HEK293 (cell line): Measurements from ENCODE around the gene PDK2.
A peak's percentile ranks its signal among the peaks of the same experiment; 100 is the strongest.

Experiments used
- CTCF ChIA-PET: fragments of 350-600 bp; formaldehyde crosslinking; extraction: SDS; loops from one replicate; lab custom pipeline; 2021; ENCODE audit warnings: antibody characterized with exemption; lab: Yijun Ruan, JAX
- POLR2A ChIA-PET: fragments of 300-600 bp; formaldehyde crosslinking; extraction: SDS; loops from one replicate; lab custom pipeline; 2020; ENCODE audit warnings: antibody characterized with exemption, inconsistent platforms; lab: Yijun Ruan, JAX
- H3K27ac ChIP-seq: fragments of 200-500 bp; sonication (Bioruptor generic); 2 replicates; pipeline ENCODE4 v1.5.1; 2014; ENCODE audit warnings: low read depth, low read length, control low read depth, inconsistent platforms; ENCODE audit errors: extremely low read depth
- H3K36me3 ChIP-seq, 2 experiments: fragments of 200-500 bp in 1 of 2; sonication (Bioruptor generic) in 1 of 2; 1 replicate in 1 of 2; 2 replicates in 1 of 2; pipeline ENCODE4 v1.5.1; 2014 to 2017; ENCODE audit warnings: inconsistent platforms in 2 of 2, low read length in 2 of 2; ENCODE audit not compliant: control insufficient read depth in 2 of 2, insufficient read depth in 1 of 2
- H3K4me1 ChIP-seq: fragments of 200-500 bp; sonication (Bioruptor generic); 2 replicates; pipeline ENCODE4 v1.5.1; 2014; ENCODE audit warnings: mild to moderate bottlenecking, low read length, inconsistent platforms; ENCODE audit not compliant: control insufficient read depth, insufficient read depth
- H3K4me3 ChIP-seq: 2 replicates; pipeline ENCODE4 v1.5.1; 2011; ENCODE audit warnings: low read depth, mild to moderate bottlenecking, control low read depth, low read length, moderate library complexity
- H3K9me3 ChIP-seq: fragments of 200-500 bp; sonication (Bioruptor generic); 2 replicates; pipeline ENCODE4 v1.5.1; 2014; ENCODE audit warnings: low read depth, low read length, inconsistent platforms; ENCODE audit not compliant: control insufficient read depth, insufficient read depth
- HOXA7 ChIP-seq: sonication (generic); formaldehyde crosslinking; IDR thresholded peaks from 2 replicates; pipeline ENCODE4 v1.8.1; 2022; ENCODE audit warnings: missing genetic modification reagents, borderline replicate concordance
- KLF16 ChIP-seq: fragments of 450-650 bp; formaldehyde crosslinking; IDR thresholded peaks from 2 replicates; pipeline ENCODE4 v1.5.1; 2017; ENCODE audit warnings: missing biosample characterization, missing genetic modification characterization
- MEIS1 ChIP-seq: sonication (generic); formaldehyde crosslinking; IDR thresholded peaks from 2 replicates; pipeline ENCODE4 v1.8.1; 2022; ENCODE audit warnings: missing genetic modification reagents, mild to moderate bottlenecking, borderline replicate concordance
- SP3 ChIP-seq: fragments of 450-650 bp; formaldehyde crosslinking; IDR thresholded peaks from 2 replicates; pipeline ENCODE4 v1.5.1; 2016; ENCODE audit warnings: missing biosample characterization, missing genetic modification characterization
- ZFHX2 ChIP-seq: fragments of 450-650 bp; formaldehyde crosslinking; conservative IDR thresholded peaks from 2 replicates; pipeline ENCODE4 v1.5.1; 2016; ENCODE audit warnings: missing biosample characterization, missing genetic modification characterization
- ZNF292 ChIP-seq: fragments of 450-650 bp; formaldehyde crosslinking; IDR thresholded peaks from 2 replicates; pipeline ENCODE4 v1.5.1; 2016; ENCODE audit warnings: low read depth, missing biosample characterization, missing genetic modification characterization, borderline replicate concordance
- ZNF514 ChIP-seq: fragments of 450-650 bp; formaldehyde crosslinking; IDR thresholded peaks from 2 replicates; pipeline ENCODE4 v1.5.1; 2016; ENCODE audit warnings: missing biosample characterization, missing genetic modification characterization
- ZNF600 ChIP-seq: fragments of 450-650 bp; formaldehyde crosslinking; IDR thresholded peaks from 2 replicates; pipeline ENCODE4 v1.5.1; 2016; ENCODE audit warnings: missing biosample characterization, missing genetic modification characterization
- ZNF624 ChIP-seq: fragments of 450-650 bp; formaldehyde crosslinking; IDR thresholded peaks from 2 replicates; pipeline ENCODE4 v1.5.1; 2017; ENCODE audit warnings: missing biosample characterization, missing genetic modification characterization
- ZNF654 ChIP-seq: fragments of 450-650 bp; formaldehyde crosslinking; IDR thresholded peaks from 2 replicates; pipeline ENCODE4 v1.5.1; 2016; ENCODE audit warnings: low read depth, missing biosample characterization, missing genetic modification characterization
- ZNF785 ChIP-seq: fragments of 450-650 bp; formaldehyde crosslinking; IDR thresholded peaks from 2 replicates; pipeline ENCODE4 v1.5.1; 2016; ENCODE audit warnings: missing biosample characterization, missing genetic modification characterization
- ZSCAN23 ChIP-seq: fragments of 450-650 bp; formaldehyde crosslinking; IDR thresholded peaks from 2 replicates; pipeline ENCODE4 v1.5.1; 2016; ENCODE audit warnings: missing biosample characterization, missing genetic modification characterization
- ZSCAN30 ChIP-seq: fragments of 450-650 bp; IDR thresholded peaks from 2 replicates; pipeline ENCODE4 v1.5.1; 2018; ENCODE audit warnings: missing biosample characterization, mild to moderate bottlenecking, missing genetic modification characterization, moderate library complexity
- TF ChIP-seq, protein P1 (sequence below): fragments of 450-650 bp; formaldehyde crosslinking; optimal IDR thresholded peaks from 2 replicates; pipeline ENCODE3; 2016; ENCODE audit warnings: missing biosample characterization, mild to moderate bottlenecking, missing genetic modification characterization
- TF ChIP-seq, protein P2 (sequence below): fragments of 450-650 bp; formaldehyde crosslinking; IDR thresholded peaks from 2 replicates; pipeline ENCODE4 v1.5.1; 2017; ENCODE audit warnings: missing biosample characterization, mild to moderate bottlenecking, missing genetic modification characterization, moderate library complexity
- TF ChIP-seq, protein P3 (sequence below): fragments of 450-650 bp; formaldehyde crosslinking; conservative IDR thresholded peaks from 2 replicates; pipeline ENCODE4 v1.5.1; 2016; ENCODE audit warnings: low read depth, missing biosample characterization, missing genetic modification characterization
- TF ChIP-seq, protein P4 (sequence below): fragments of 450-650 bp; formaldehyde crosslinking; IDR thresholded peaks from 2 replicates; pipeline ENCODE4 v1.5.1; 2016; ENCODE audit warnings: missing biosample characterization, missing genetic modification characterization

The PDK2 gene

DNA sequence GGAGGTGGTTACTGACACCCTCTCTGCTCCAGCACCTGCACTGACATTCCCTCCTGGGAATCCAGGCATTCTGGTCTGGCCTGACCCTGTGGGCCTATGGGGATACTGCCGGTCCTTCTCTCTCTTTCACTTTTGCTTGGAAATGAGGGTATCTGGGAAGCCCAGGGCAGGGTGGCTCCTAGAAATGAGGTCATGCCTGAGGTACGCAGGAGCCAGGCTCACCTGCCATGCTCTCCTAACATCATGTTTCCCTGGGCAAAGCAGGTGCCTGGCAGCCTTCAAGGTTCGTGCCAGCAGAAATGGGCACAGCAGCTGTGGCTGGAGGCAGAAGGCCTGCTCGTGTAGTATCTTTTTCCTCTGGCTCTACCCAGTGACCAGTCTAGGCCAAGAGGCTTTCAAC is 35.9 kb upstream of the PDK2 start:
- ChIA-PET CTCF (interaction anchor here (3.2 to 5.2 kb wide), 2 partner anchors 28 to 35 kb away, joined by 18 to 28 read pairs; no protein-coding TSS in a partner anchor), POLR2A (interaction anchor here (0.6 kb wide), 1 partner anchor 20 kb away, joined by 4 read pairs; no protein-coding TSS in a partner anchor)
- TF ChIP-seq ZNF600 (tag by site-specific recombination), result peak; percentile 50; the same call in 1 of the 2 replicates
- TF ChIP-seq, protein P1, sequence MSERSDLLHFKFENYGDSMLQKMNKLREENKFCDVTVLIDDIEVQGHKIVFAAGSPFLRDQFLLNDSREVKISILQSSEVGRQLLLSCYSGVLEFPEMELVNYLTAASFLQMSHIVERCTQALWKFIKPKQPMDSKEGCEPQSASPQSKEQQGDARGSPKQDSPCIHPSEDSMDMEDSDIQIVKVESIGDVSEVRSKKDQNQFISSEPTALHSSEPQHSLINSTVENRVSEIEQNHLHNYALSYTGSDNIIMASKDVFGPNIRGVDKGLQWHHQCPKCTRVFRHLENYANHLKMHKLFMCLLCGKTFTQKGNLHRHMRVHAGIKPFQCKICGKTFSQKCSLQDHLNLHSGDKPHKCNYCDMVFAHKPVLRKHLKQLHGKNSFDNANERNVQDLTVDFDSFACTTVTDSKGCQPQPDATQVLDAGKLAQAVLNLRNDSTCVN, result no peak
- TF ChIP-seq KLF16 (tag by site-specific recombination), result no peak
- H3K9me3 ChIP-seq, result no peaks in the 10 kb centered on the region
- peaks cover 4% of the 10 kb centered on the region for H3K4me1 ChIP-seq
- no peak overlapping the region for H3K27ac ChIP-seq
- H3K36me3 ChIP-seq, result no peaks in the 10 kb centered on the region
- H3K4me3 ChIP-seq, result no peak overlapping the region

DNA sequence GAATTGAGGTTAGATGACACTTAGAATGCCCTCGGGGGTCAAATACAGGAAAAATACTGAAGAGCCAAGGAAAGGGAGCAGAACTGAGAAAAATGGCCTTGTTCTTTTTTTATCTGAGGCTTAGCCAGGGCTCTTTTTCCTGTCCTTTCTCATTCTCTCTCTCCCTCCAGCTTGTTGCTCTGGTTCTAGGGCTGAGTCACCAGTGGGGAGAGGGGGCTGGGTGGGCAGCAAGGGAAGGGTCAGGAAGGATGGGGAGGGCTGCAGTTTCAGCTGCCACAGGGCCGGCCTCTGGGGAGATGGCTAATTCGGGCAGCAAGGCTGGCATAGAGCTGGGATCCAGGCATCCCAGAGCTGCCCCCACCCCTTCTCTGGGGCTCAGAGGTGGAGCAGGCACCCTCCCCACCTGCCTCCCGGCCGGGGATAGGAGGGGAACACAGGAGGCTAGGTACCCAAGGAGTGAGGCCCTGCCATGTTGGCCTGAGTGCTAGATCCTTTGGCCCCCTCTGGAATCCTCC is 35.3 kb upstream of the PDK2 start:
- Histone ChIP-seq H3K36me3 (no peaks in the 10 kb centered on the region), H3K4me3 (no peak overlapping the region), H3K4me1 (peaks cover 7% of the 10 kb centered on the region), H3K9me3 (no peaks in the 10 kb centered on the region), H3K27ac (no peak overlapping the region)
- ChIA-PET POLR2A (interaction anchor here (0.6 kb wide), 1 partner anchor 21 kb away, joined by 4 read pairs; no protein-coding TSS in a partner anchor), CTCF (interaction anchor here (0.5 to 5.2 kb wide), 4 partner anchors 22 to 689 kb away, joined by 3 to 28 read pairs (median 8); no protein-coding TSS in a partner anchor)
- TF ChIP-seq ZSCAN30 (no peak), ZSCAN23 (tag by site-specific recombination) (no peak), ZFHX2 (tag by site-specific recombination) (no peak), ZNF624 (tag by site-specific recombination) (no peak), ZNF292 (tag by site-specific recombination) (no peak), ZNF785 (tag by site-specific recombination) (no peak), ZNF514 (tag by site-specific recombination) (no peak), SP3 (tag by site-specific recombination) (no peak), ZNF654 (tag by site-specific recombination) (no peak), MEIS1 (CRISPR knock-in tag) (no peak), HOXA7 (CRISPR knock-in tag) (no peak)
- TF ChIP-seq, protein P2, sequence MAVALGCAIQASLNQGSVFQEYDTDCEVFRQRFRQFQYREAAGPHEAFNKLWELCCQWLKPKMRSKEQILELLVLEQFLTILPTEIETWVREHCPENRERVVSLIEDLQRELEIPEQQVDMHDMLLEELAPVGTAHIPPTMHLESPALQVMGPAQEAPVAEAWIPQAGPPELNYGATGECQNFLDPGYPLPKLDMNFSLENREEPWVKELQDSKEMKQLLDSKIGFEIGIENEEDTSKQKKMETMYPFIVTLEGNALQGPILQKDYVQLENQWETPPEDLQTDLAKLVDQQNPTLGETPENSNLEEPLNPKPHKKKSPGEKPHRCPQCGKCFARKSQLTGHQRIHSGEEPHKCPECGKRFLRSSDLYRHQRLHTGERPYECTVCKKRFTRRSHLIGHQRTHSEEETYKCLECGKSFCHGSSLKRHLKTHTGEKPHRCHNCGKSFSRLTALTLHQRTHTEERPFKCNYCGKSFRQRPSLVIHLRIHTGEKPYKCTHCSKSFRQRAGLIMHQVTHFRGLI (tag by site-specific recombination), result no peak
- TF ChIP-seq, protein P3, sequence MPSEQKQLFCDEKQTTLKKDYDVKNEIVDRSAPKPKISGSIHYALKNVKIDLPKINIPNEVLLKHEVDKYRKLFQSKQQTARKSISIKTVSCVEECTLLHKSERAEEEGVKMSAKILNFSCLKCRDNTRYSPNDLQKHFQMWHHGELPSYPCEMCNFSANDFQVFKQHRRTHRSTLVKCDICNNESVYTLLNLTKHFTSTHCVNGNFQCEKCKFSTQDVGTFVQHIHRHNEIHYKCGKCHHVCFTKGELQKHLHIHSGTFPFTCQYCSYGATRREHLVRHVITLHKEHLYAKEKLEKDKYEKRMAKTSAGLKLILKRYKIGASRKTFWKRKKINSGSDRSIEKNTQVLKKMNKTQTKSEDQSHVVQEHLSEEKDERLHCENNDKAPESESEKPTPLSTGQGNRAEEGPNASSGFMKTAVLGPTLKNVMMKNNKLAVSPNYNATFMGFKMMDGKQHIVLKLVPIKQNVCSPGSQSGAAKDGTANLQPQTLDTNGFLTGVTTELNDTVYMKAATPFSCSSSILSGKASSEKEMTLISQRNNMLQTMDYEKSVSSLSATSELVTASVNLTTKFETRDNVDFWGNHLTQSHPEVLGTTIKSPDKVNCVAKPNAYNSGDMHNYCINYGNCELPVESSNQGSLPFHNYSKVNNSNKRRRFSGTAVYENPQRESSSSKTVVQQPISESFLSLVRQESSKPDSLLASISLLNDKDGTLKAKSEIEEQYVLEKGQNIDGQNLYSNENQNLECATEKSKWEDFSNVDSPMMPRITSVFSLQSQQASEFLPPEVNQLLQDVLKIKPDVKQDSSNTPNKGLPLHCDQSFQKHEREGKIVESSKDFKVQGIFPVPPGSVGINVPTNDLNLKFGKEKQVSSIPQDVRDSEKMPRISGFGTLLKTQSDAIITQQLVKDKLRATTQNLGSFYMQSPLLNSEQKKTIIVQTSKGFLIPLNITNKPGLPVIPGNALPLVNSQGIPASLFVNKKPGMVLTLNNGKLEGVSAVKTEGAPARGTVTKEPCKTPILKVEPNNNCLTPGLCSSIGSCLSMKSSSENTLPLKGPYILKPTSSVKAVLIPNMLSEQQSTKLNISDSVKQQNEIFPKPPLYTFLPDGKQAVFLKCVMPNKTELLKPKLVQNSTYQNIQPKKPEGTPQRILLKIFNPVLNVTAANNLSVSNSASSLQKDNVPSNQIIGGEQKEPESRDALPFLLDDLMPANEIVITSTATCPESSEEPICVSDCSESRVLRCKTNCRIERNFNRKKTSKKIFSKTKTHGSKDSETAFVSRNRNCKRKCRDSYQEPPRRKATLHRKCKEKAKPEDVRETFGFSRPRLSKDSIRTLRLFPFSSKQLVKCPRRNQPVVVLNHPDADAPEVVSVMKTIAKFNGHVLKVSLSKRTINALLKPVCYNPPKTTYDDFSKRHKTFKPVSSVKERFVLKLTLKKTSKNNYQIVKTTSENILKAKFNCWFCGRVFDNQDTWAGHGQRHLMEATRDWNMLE (tag by site-specific recombination), result no peak
- TF ChIP-seq, protein P4, sequence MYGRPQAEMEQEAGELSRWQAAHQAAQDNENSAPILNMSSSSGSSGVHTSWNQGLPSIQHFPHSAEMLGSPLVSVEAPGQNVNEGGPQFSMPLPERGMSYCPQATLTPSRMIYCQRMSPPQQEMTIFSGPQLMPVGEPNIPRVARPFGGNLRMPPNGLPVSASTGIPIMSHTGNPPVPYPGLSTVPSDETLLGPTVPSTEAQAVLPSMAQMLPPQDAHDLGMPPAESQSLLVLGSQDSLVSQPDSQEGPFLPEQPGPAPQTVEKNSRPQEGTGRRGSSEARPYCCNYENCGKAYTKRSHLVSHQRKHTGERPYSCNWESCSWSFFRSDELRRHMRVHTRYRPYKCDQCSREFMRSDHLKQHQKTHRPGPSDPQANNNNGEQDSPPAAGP (tag by site-specific recombination), result no peak
